Stimulated activated effector memory CD8-positive, alpha-beta T cell treated with anti-CD3 and anti-CD28 coated beads, Interleukin-12 subunit alpha, Interleukin-12 subunit beta, amount 100 ng/mL, for 72 hours (primary cell): ENCODE results near the gene DEFB125.
"Not testable (repeated sequence)": the region's sequence is repeated elsewhere in the genome, so short reads cannot be mapped to it uniquely, and the experiment has no call there.

ENCODE experiments used
- ATAC-seq: fragments of 150-1000 bp; cut with Tn5 transposase; 2 replicates; pipeline ENCODE4 v1.10.0; 2021
- DNase-seq, 2 donors: peaks; one replicate each; pipeline ENCODE4 v3.0.0; 2021 to 2022; ENCODE audit warnings: low spot score in 2 of 2
- H3K27ac Mint-ChIP-seq: one replicate; pipeline ENCODE4 v1.8.0; 2022; ENCODE audit warnings: mild to moderate bottlenecking, mixed read lengths
- H3K36me3 Mint-ChIP-seq: one replicate; pipeline ENCODE4 v1.8.0; 2022; ENCODE audit warnings: mild to moderate bottlenecking, mixed read lengths
- H3K4me1 Mint-ChIP-seq: one replicate; pipeline ENCODE4 v1.8.0; 2022; ENCODE audit warnings: mixed read lengths
- H3K4me3 Mint-ChIP-seq: one replicate; pipeline ENCODE4 v1.8.0; 2022; ENCODE audit warnings: mild to moderate bottlenecking, mixed read lengths
- H3K9me3 Mint-ChIP-seq: one replicate; pipeline ENCODE4 v1.8.0; 2022; ENCODE audit warnings: mixed read lengths

The DEFB125 gene

GRCh38 chr20:112396-112795 is 24.9 kb downstream of the DEFB125 start:
- Mint-ChIP-seq H3K9me3 (no peaks in the 10 kb centered on the region), H3K4me3 (no peak overlapping the region), H3K27ac (no peak overlapping the region), H3K4me1 (no peaks in the 10 kb centered on the region), H3K36me3 (no peaks in the 10 kb centered on the region)
- DNase-seq, result no peak
- ATAC-seq, result no peak

- Mint-ChIP-seq H3K27ac (no peak overlapping the region), H3K4me3 (no peak overlapping the region), H3K9me3 (peaks cover 3% of the 10 kb centered on the region), H3K4me1 (no peaks in the 10 kb centered on the region), H3K36me3 (no peaks in the 10 kb centered on the region)
- no peak for ATAC-seq
- DNase-seq, result no peak
These were observed 30.0 kb downstream of the DEFB125 start for GRCh38 chr20:117518-117917.

GRCh38 chr20:129786-130323 is 42.4 kb downstream of the DEFB125 start:
- H3K27ac Mint-ChIP-seq, H3K4me1 Mint-ChIP-seq, H3K4me3 Mint-ChIP-seq, ATAC-seq, H3K36me3 Mint-ChIP-seq, DNase-seq, H3K9me3 Mint-ChIP-seq: not testable (repeated sequence)

- DNase-seq, result peak in 1 of 2 donors; percentile 48
- ATAC-seq, result no peak
- H3K36me3 Mint-ChIP-seq, result no peaks in the 10 kb centered on the region
- peaks cover 6% of the 10 kb centered on the region for H3K9me3 Mint-ChIP-seq
- H3K27ac Mint-ChIP-seq, result no peak overlapping the region
- H3K4me1 Mint-ChIP-seq, result no peaks in the 10 kb centered on the region
- no peak overlapping the region for H3K4me3 Mint-ChIP-seq
These were observed 50.4 kb downstream of the DEFB125 start for GRCh38 chr20:137668-138490.

GRCh38 chr20:142290-142689 is 54.8 kb downstream of the DEFB125 start, which contains the start of gene DEFB126:
TSS of gene DEFB126 (plus strand) at chr20:142590. CDS start at chr20:142629, 39 bp downstream.
- ATAC-seq, result no peak
- H3K4me1 Mint-ChIP-seq, result no peaks in the 10 kb centered on the region

GRCh38 chr20:145877-146276 is 58.4 kb downstream of the DEFB125 start:
- no peak overlapping the region for H3K4me3 Mint-ChIP-seq
- H3K4me1 Mint-ChIP-seq, result no peaks in the 10 kb centered on the region
- H3K36me3 Mint-ChIP-seq, result no peaks in the 10 kb centered on the region
- DNase-seq, result no peak
- no peaks in the 10 kb centered on the region for H3K9me3 Mint-ChIP-seq
- H3K27ac Mint-ChIP-seq, result no peak overlapping the region
- ATAC-seq, result no peak

More at GRCh38 chr20:142290-142689, 54.8 kb downstream of the DEFB125 start, which contains the start of gene DEFB126:
- H3K27ac Mint-ChIP-seq, result no peak within 1 kb of the TSS
- no peak within 1 kb of the TSS for H3K4me3 Mint-ChIP-seq
- no peak for DNase-seq
- H3K9me3 Mint-ChIP-seq, result peaks cover 4% of the 10 kb centered on the region
- H3K36me3 Mint-ChIP-seq, result no peaks in the 10 kb centered on the region
